AG04449 (cell line): Measurements from ENCODE around the gene CGB1.
"Not testable (repeated sequence)": the region's sequence is repeated elsewhere in the genome, so short reads cannot be mapped to it uniquely, and the experiment has no call there.

Source experiments
- CTCF ChIA-PET: fragments of 350-600 bp; formaldehyde crosslinking; extraction: SDS; loops from one replicate; lab custom pipeline; 2021; ENCODE audit warnings: antibody characterized with exemption; lab: Yijun Ruan, JAX
- POLR2A ChIA-PET: fragments of 400-600, 350-600 bp; formaldehyde crosslinking; extraction: SDS; loops from one replicate; lab custom pipeline; 2020; ENCODE audit warnings: antibody characterized with exemption, inconsistent platforms; lab: Yijun Ruan, JAX
- DNase-seq: peaks from one replicate; pipeline ENCODE4 v3.0.0-alpha.2; 2010; ENCODE audit warnings: low read depth, low spot score
- H3K4me3 ChIP-seq: 2 replicates; pipeline ENCODE4 v1.5.1; 2011; ENCODE audit warnings: low read depth, mild to moderate bottlenecking, control low read depth, low read length
- TF ChIP-seq, protein P1 (sequence below): IDR thresholded peaks from one replicate; pipeline ENCODE4 v1.5.1; 2011; ENCODE audit warnings: mild to moderate bottlenecking, moderate library complexity, low read length, control low read depth, inconsistent platforms; ENCODE audit not compliant: insufficient read depth; ENCODE audit errors: missing control alignments

Gene CGB1

DNA sequence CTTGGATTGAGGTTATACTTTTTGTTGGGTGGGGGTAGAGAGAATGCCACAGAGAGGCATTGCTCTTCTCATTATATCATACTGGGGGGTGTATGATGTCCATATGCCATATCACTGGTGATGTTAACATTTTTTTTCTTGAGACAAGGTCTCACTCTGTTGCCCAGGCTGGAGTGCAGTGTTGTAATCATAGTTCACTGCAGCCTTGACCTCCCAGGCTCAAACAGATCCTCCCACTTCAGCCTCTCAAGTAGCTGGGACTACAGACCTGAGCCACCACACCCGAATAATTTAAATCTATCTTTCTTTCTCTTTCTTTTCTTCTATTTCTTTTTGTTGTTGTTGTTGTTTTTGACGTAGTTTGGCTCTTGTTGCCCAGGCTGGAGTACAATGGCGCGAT lies 43.7 kb upstream of the CGB1 start:
- POLR2A ChIA-PET: no interaction called here
- CTCF ChIA-PET: interaction anchor here (0.8 kb wide), 1 partner anchor 10 kb away, joined by 3 read pairs; no protein-coding TSS in a partner anchor
- DNase-seq: no peak

DNA sequence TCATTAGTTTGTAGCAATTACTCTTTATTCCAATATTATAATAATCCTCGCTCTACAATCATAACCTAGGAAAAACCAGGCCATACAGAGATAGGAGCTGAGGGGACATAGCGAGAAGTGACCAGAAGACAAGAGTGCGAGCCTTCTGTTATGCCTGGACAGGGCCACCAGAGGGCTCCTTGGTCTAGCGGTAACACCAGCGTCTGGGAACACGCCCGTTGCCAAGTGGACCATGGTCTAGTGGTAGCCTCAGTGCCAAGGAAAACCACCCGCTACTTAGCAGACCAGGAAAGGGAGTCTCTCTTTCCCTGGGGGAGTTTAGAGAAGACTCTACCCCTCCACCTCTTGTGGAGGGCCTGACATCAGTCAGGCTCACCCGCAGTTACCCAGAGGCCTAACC lies 38.2 kb upstream of the CGB1 start:
- not testable (repeated sequence) for H3K4me3 ChIP-seq, DNase-seq
- CTCF ChIA-PET: interaction anchor here (0.9 to 3.2 kb wide), 17 partner anchors 9 to 150 kb away, joined by 3 to 30 read pairs (median 9); partner anchors contain the start of genes GYS1, LIN7B and RUVBL2
- TF ChIP-seq, protein P1, sequence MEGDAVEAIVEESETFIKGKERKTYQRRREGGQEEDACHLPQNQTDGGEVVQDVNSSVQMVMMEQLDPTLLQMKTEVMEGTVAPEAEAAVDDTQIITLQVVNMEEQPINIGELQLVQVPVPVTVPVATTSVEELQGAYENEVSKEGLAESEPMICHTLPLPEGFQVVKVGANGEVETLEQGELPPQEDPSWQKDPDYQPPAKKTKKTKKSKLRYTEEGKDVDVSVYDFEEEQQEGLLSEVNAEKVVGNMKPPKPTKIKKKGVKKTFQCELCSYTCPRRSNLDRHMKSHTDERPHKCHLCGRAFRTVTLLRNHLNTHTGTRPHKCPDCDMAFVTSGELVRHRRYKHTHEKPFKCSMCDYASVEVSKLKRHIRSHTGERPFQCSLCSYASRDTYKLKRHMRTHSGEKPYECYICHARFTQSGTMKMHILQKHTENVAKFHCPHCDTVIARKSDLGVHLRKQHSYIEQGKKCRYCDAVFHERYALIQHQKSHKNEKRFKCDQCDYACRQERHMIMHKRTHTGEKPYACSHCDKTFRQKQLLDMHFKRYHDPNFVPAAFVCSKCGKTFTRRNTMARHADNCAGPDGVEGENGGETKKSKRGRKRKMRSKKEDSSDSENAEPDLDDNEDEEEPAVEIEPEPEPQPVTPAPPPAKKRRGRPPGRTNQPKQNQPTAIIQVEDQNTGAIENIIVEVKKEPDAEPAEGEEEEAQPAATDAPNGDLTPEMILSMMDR: peak; percentile 57
- POLR2A ChIA-PET: interaction anchor here (0.5 kb wide), 1 partner anchor 610 kb away, joined by 3 read pairs; no protein-coding TSS in a partner anchor

More for the DNA sequence above, 43.7 kb upstream of the CGB1 start:
- H3K4me3 ChIP-seq: no peak overlapping the region
- TF ChIP-seq, protein P1: no peak

DNA sequence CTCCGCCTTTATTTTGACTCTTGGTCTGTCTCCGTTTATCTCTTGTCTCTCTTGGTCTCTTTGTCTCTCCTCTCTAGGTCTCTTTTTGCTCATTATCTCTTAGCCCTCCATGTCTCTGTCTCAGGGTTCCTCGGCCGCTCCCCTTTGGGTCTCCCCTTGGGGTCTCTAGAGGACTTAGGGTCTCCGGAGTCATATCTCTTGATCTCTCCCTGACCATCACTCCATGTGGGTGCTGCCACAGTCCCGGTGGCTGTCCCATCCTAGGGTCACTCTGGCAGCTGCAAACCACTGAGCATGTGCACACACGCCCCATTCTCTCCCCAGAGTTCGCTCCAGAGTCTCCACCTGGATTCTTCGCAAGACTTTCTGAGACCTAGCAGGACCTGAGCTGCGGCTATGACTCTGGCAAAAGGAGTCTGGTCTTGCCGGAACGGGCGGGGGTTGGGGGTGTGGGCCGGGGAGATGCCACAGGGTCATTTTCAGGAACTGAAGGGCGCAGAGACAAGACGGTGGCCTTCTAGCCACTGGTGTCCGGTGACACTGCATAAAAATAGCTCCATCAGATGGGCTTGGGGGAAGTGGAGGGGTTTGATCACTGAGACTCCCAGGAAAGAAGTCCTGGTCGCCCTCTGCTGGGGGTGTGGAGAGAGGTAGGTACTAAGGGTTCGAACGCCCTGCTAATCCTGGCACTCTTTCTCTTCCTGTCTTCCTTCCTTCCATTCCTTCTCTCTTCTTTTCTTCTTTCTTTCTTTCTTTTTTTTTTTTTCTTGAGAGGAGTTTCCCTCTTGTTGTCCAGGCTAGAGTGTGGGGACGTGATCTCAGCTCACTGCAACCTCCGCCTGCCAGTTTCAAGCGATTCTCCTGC lies 37.1 kb upstream of the CGB1 start:
- POLR2A ChIA-PET: no interaction called here
- CTCF ChIA-PET: interaction anchor here (0.7 to 3.2 kb wide), 22 partner anchors 8 to 291 kb away, joined by 3 to 30 read pairs (median 7); partner anchors contain the start of genes GYS1, LIN7B and RUVBL2
- no peak for DNase-seq
- H3K4me3 ChIP-seq: no peak overlapping the region
- TF ChIP-seq, protein P1: peak; percentile 34

DNA sequence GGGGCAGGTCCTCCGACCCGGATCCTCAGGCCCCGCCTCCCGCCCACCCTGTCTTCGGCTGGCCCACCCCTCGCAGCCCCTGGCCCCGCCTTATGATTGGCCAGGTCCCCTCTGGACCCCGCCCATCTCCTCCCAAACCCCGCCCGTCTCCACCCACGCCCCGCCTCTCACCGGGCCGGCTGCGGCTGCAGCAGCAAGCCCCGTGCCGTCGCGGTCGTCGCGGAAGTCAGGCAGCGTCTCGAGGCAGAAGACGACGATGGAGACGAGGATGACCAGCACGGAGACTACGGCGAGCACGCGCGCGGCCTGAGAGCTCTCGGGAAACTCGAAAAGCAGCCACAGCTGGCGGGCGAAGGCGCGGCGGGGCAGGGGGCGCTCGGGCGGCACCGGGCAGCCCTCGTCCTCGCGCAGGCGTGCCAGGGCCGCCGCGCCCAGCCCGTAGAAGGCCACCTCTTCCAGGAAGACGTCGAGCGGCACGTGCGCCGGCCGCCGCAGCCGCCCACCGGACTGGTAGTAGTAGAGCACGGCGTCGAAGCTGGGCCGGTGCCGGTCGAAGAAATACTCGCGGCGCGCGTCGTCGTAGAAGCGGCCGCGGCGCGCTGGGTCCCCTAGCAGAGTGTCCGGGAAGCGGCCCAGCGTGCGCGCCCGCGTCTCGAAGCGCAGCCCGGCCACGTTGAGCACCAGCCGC lies 35.3 kb upstream of the CGB1 start:
- CTCF ChIA-PET: interaction anchor here (1.1 to 3.0 kb wide), 4 partner anchors 72 to 136 kb away, joined by 5 to 30 read pairs (median 10); partner anchors contain the start of genes GYS1 and RUVBL2
- POLR2A ChIA-PET: interaction anchor here (1.4 kb wide), 1 partner anchor 79 kb away, joined by 5 read pairs; the partner anchor contains the start of genes GYS1 and RUVBL2
- TF ChIP-seq, protein P1: no peak

DNA sequence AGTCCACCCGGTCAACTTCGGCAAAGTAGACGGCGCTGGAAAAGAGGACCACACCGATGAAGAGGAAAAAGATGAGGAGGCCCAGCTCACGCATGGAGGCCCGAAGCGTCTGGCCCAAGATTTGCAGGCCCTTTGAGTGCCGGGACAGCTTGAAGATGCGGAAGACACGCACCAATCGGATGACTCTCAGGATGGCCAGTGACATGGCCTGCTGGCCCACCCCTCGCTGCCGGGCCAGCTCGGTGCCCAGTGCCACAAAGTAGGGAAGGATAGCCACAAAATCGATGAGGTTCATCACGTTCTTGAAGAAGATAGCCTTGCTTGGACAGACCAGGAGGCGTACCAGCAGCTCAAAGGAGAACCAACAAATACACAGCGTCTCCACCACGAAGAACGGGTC lies 33.7 kb upstream of the CGB1 start:
- POLR2A ChIA-PET: interaction anchor here (0.7 kb wide), 1 partner anchor 78 kb away, joined by 3 read pairs; no protein-coding TSS in a partner anchor
- no peak overlapping the region for H3K4me3 ChIP-seq
- TF ChIP-seq, protein P1: no peak
- no peak for DNase-seq
- CTCF ChIA-PET: interaction anchor here (0.9 to 3.0 kb wide), 8 partner anchors 9 to 156 kb away, joined by 3 to 15 read pairs (median 6); no protein-coding TSS in a partner anchor

More for the DNA sequence above, 35.3 kb upstream of the CGB1 start:
- peak overlapping the region; percentile 12; the same call in 1 of the 2 replicates for H3K4me3 ChIP-seq
- no peak for DNase-seq
